HAP-1 (cell line): Measurements from ENCODE around the gene LTO1.
A peak's percentile ranks its signal among the peaks of the same experiment; 100 is the strongest.

Experiments
- DNase-seq, 2 experiments: peaks; one replicate each; pipeline ENCODE4 v3.0.0-alpha.2; 2016 to 2020; ENCODE audit warnings: low spot score in 2 of 2
- H3K27me3 ChIP-seq: fragments of 250-450 bp; sonication (Bioruptor Pico); 2 replicates; pipeline ENCODE4 v1.5.1; 2020; ENCODE audit warnings: low read depth, mild to moderate bottlenecking, moderate library complexity
- H3K36me3 ChIP-seq: fragments of 250-450 bp; sonication (Bioruptor Pico); replicated peaks from 2 replicates; pipeline ENCODE4 v1.5.1; 2020; ENCODE audit warnings: mild to moderate bottlenecking
- H3K4me1 ChIP-seq: fragments of 250-450 bp; sonication (Bioruptor Pico); 2 replicates; pipeline ENCODE4 v1.5.1; 2020; ENCODE audit warnings: mild to moderate bottlenecking
- H3K4me3 ChIP-seq: fragments of 250-450 bp; sonication (Bioruptor Pico); 2 replicates; pipeline ENCODE4 v1.5.1; 2020; ENCODE audit warnings: mild to moderate bottlenecking, moderate library complexity
- H3K9me3 ChIP-seq: fragments of 250-450 bp; sonication (Bioruptor Pico); 2 replicates; pipeline ENCODE4 v1.5.1; 2020; ENCODE audit warnings: mild to moderate bottlenecking, moderate library complexity
- in situ Hi-C: fragments of 300-500 bp; cut with MboI; formaldehyde crosslinking; loops from 3 replicates; pipeline ENCODE4 v1.14.3; 2020; ENCODE audit warnings: low sequenced_read_pairs, inconsistent platforms, mixed read lengths

The LTO1 gene

DNA sequence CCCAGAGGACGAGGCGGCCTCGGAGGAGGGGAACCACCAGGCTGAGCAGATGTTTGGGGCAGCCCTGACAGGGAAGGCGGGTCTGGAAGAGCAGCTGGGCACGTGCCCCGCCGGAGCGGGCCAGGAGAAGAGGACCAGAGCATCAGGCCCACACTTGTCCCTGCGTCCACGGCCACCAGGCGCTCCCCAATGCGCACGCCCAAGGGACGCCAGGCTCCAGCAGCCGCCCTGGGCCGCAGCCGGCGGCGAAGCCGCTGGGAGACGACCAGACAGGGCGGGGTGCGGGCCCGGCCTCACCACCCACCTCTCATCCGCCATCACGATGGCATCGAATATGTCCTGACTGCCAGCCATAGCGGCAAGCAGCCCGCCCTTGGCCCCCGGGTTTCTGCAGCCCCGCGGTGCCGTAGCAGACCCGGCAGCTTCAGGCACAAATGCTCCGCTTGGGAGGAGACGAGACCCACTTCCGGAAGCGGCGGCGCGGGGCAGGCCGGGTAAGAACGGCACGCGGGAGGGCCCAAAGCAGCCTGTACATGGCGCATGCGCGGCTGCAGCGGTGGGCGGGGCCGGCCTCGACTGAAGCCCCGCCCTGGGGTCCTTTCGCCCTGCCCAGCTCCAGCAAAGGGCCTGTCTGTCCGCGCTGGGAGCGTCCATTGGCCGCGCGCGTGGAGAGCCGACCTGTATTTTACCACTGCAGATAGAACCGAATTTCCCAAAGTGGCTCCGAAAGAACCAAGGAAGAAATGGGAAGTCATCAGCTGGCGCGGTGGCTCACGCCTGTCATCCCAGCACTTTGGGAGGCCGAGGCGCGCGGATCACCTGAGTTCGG, at the start of gene LTO1:
LTO1 (minus strand) TSS at position 468 of the 829 bp plus-strand sequence; CDS start at position 354, 114 bp downstream.
- H3K36me3 ChIP-seq, result peaks cover 15% of the 10 kb centered on the region
- in situ Hi-C loops, result loop anchor here (25.0 kb wide), 1 partner anchor 1413 kb away; the partner anchor contains the start of gene C11orf24
- peak within 1 kb of the TSS; percentile 92 for H3K4me3 ChIP-seq
- H3K4me1 ChIP-seq, result peaks cover 3% of the 10 kb centered on the region
- H3K9me3 ChIP-seq, result no peaks in the 10 kb centered on the region
- DNase-seq, result peak; percentile 82 to 96
- H3K27me3 ChIP-seq, result no peaks in the 10 kb centered on the region

DNA sequence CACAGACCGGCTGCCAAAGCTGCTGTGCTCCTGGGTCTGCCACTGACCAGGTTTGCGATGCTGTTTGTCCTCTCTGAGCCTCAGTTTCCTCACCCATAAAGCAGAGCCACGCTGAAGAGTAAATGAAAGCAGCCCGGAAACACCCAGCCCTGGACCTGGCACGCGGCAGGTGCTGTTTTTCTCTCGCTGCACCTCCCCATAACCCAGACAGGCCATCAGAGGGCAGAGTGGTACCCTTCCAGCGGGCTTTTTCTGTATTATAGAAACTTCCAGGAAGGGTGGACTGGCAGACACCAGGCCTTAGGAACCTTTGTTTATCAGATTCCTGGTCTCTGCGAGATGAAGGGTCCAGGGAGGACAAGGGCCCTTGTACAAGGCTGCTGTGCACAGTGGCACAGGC, 46.6 kb upstream of the LTO1 start:
- peaks cover 3% of the 10 kb centered on the region; the same call in 1 of the 2 replicates for H3K27me3 ChIP-seq
- in situ Hi-C loops, result no loop called here
- H3K4me3 ChIP-seq, result no peak overlapping the region
- H3K36me3 ChIP-seq, result no peaks in the 10 kb centered on the region
- H3K4me1 ChIP-seq, result peaks cover 3% of the 10 kb centered on the region
- no peaks in the 10 kb centered on the region for H3K9me3 ChIP-seq
- DNase-seq, result peak in 1 of 2 experiments; percentile 23

- Histone ChIP-seq H3K4me1 (peaks cover 3% of the 10 kb centered on the region), H3K4me3 (no peak overlapping the region), H3K27me3 (peaks cover 3% of the 10 kb centered on the region; the same call in 1 of the 2 replicates), H3K36me3 (no peaks in the 10 kb centered on the region), H3K9me3 (no peaks in the 10 kb centered on the region)
- in situ Hi-C loops, result no loop called here
- DNase-seq, result no peak
These were observed 46.0 kb upstream of the LTO1 start for GRCh38 chr11:69721106-69721505.

DNA sequence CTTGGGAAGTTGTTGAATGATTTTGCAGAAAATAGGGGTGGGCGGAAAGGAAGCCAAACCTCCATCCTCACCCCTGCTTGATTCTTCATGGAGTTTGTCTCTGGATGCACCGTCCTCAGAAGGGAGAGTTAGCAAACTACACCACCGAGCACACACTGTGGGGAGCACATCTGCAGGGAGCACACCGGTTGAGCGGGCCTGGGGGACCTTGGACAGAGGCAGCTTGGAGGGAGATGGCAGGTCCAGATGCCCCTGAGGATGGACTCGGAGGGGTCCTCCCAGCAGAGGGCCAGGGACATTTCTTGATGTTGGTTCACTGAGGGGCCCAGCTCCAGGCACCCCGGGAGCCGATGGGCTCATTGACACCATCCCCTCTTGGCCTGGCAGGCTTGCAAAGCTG, 43.8 kb upstream of the LTO1 start:
- Histone ChIP-seq H3K9me3 (no peaks in the 10 kb centered on the region), H3K4me3 (no peak overlapping the region), H3K27me3 (peaks cover under 1% of the 10 kb centered on the region; the same call in 1 of the 2 replicates), H3K4me1 (peaks cover 3% of the 10 kb centered on the region), H3K36me3 (no peaks in the 10 kb centered on the region)
- in situ Hi-C loops, result loop anchor here (5.0 kb wide), 1 partner anchor 168 kb away; no protein-coding TSS in a partner anchor
- DNase-seq, result no peak

DNA sequence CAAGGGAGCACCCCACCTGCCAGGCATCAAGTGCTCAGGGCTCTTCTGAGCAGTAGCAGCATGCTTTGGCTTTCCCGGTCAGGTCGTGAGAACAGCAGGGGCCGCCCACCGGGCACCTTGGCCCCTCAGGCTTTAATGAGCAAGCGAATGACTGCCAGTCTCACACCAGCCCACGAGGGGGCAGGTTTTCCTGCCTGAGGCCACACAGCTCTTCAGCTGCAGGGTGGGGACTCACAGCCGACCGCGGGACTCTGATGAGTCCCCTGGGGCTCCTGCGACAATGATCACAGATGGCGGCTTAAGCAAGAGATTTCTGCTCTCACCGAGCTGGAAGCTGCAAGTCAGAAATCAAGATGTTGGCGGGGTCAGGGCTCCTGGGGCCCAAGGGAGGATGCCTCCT, 43.0 kb upstream of the LTO1 start:
- peak; percentile 72 to 88 for DNase-seq
- in situ Hi-C loops, result loop anchor here (5.0 kb wide), 1 partner anchor 169 kb away; no protein-coding TSS in a partner anchor
- Histone ChIP-seq H3K4me3 (no peak overlapping the region), H3K9me3 (no peaks in the 10 kb centered on the region), H3K27me3 (no peaks in the 10 kb centered on the region), H3K4me1 (peaks cover 3% of the 10 kb centered on the region), H3K36me3 (no peaks in the 10 kb centered on the region)

DNA sequence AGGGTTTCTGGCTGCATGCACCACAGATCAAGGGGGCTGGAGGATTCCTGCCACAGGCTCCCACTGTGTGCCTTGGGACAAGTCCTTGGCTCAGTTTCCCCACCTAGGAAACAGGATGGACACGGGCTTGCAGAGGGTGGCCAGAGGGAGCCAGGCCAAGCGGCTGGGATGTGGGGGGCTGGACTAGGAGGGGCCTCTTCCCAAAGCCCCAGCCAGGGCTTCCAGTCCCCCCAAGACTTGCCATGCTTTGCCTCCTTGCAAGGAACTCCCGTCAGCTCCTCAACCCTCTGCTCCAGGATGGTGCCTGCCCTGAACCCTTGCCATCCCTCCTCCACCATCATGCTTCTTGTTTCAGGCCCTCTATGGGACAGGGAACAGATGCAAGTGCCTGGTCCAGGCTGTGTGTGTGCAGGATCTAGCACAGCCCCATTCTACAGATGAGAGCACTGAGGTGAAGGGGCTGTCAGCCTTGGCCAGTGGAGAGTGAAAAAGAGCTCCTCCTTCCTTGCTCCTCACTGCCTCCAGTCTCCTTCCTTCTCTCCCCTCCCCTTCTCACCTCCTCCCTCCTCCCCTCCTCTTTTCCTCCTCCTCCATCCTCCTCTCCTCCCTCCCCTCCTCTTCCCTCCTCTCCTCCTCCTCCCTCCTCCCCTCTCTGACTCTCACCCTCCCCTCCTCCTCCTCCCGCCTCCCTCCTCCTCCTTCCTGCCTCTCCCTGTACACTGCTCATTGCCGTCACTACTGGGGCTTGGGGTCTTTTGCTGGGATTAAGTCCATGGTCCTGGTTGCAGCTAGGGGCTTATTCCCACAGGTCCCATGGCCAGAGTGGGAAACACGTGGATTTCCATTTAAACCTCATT, 42.0 kb upstream of the LTO1 start:
- DNase-seq, result no peak
- Histone ChIP-seq H3K9me3 (no peaks in the 10 kb centered on the region), H3K27me3 (no peaks in the 10 kb centered on the region), H3K36me3 (no peaks in the 10 kb centered on the region), H3K4me1 (peaks cover 3% of the 10 kb centered on the region), H3K4me3 (no peak overlapping the region)
- in situ Hi-C loops, result loop anchor here (5.0 kb wide), 1 partner anchor 170 kb away; no protein-coding TSS in a partner anchor

- DNase-seq, result no peak
- Histone ChIP-seq H3K4me1 (peaks cover 3% of the 10 kb centered on the region), H3K27me3 (no peaks in the 10 kb centered on the region), H3K36me3 (no peaks in the 10 kb centered on the region), H3K4me3 (no peak overlapping the region), H3K9me3 (no peaks in the 10 kb centered on the region)
- in situ Hi-C loops, result loop anchor here (5.0 kb wide), 1 partner anchor 171 kb away; no protein-coding TSS in a partner anchor
These were observed 40.9 kb upstream of the LTO1 start for GRCh38 chr11:69716099-69716498.

- H3K4me3 ChIP-seq, result no peak overlapping the region
- in situ Hi-C loops, result loop anchor here (5.0 kb wide), 1 partner anchor 172 kb away; no protein-coding TSS in a partner anchor
- DNase-seq, result no peak
- no peaks in the 10 kb centered on the region for H3K27me3 ChIP-seq
- H3K9me3 ChIP-seq, result no peaks in the 10 kb centered on the region
- peaks cover 3% of the 10 kb centered on the region for H3K4me1 ChIP-seq
- H3K36me3 ChIP-seq, result no peaks in the 10 kb centered on the region
These were observed 40.3 kb upstream of the LTO1 start for GRCh38 chr11:69715446-69715845.

DNA sequence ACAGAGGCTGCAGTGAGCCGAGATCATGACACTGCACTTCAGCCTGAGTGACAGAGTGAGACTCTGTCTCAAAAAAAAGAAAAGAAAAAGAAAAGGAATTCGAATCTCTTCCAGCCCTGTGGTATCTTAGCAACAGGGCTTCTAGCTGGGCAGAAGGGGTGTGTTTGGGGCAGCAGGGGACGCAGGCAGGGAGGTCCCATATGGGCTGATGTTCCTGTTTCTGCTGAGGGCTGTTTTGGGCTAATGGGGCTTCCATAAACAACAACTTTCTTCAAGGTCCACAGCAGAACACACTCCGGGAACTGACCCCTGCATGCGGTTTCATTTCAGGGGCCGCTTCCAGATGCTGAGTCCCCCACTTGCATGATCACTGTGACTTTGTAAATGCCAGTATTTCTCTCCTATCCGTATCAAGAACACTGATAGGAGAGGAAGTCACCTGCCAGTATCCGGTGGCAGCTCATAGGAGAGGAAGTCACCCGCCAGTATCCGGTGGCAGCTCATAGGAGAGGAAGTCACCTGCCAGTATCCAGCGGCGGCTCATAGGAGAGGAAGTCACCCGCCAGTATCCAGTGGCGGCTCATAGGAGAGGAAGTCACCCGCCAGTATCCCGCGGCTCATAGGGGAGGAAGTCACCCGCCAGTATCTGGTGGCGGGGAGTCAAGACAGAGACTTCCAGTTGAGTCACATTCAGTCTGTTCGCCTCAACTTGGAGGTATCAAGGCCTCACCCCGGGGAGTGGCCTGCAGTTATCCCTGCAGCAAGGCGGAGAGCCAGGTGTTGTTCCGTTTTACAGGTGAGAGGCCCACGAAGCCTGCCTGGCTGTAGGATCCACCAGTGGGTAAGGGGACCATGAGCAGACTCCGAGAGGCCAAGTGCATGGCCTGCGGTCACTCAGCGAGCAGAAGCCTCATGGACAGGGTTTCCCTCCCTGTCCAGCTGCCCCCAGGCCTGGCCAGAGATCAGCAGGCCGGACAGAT, 37.0 kb upstream of the LTO1 start:
- no peaks in the 10 kb centered on the region for H3K27me3 ChIP-seq
- no peak for DNase-seq
- in situ Hi-C loops, result no loop called here

GRCh38 chr11:69708736-69709401, 33.7 kb upstream of the LTO1 start:
- in situ Hi-C loops, result no loop called here
- Histone ChIP-seq H3K36me3 (no peaks in the 10 kb centered on the region), H3K27me3 (no peaks in the 10 kb centered on the region), H3K4me3 (no peak overlapping the region), H3K4me1 (peaks cover 2% of the 10 kb centered on the region; the same call in 1 of the 2 replicates), H3K9me3 (no peaks in the 10 kb centered on the region)
- DNase-seq, result no peak

More for the DNA sequence above, 37.0 kb upstream of the LTO1 start:
- Histone ChIP-seq H3K4me1 (no peaks in the 10 kb centered on the region), H3K9me3 (no peaks in the 10 kb centered on the region), H3K4me3 (no peak overlapping the region), H3K36me3 (no peaks in the 10 kb centered on the region)

DNA sequence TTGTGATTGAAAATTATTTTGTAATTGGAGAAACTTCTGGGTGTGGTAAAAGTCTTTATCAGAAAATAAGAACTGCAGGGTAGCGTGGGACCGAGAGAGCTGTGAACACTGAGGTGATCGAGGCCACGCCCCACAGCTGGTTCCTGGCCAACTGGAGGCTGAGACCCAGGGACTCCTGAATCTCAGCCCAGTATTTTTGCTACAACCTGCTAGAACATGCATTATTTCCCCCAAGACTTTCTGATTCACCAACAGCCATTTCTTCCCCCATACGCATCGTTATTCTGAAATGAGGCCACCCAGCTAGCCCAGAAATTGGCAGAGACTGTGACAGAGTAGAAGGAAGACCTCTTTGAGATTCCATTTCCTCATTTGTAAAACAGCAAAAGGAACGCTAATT, 32.0 kb upstream of the LTO1 start:
- DNase-seq, result peak in 1 of 2 experiments; percentile 48
- in situ Hi-C loops, result no loop called here
- Histone ChIP-seq H3K4me1 (peaks cover 7% of the 10 kb centered on the region), H3K36me3 (no peaks in the 10 kb centered on the region), H3K4me3 (no peak overlapping the region), H3K9me3 (no peaks in the 10 kb centered on the region), H3K27me3 (no peaks in the 10 kb centered on the region)
